ENCODE results near the gene RHOJ. TPM values are rescaled to one million over a fixed set of nuclear protein-coding genes. Genes with fewer than 3 reads are reported as not detected.

The RHOJ gene
- total RNA-seq, 1 donor from 2014 or later = not detected

- Histone ChIP-seq H3K36me3 (ENCODE audit: control insufficient read depth, insufficient read depth, low read length) (no peaks in the 10 kb centered on the region), H3K27me3 (ENCODE audit: control insufficient read depth, insufficient read depth, low read length) (no peaks in the 10 kb centered on the region), H3K4me3 (ENCODE audit: low read depth, low read length) (no peak overlapping the region)
- no peak for TF ChIP-seq CTCF (IDR thresholded peaks at IDR 0.05; ENCODE audit: insufficient read depth, low read length, severe bottlenecking)
- FAIRE-seq (peak; percentile 55), DNase-seq (ENCODE audit: low read depth) (no peak)
These were observed 124.8 kb downstream of the RHOJ start for GRCh38 chr14:63328787-63329737.

GRCh38 chr14:63342371-63342770 is 138.1 kb downstream of the RHOJ start:
- TF ChIP-seq CTCF (IDR thresholded peaks at IDR 0.05; ENCODE audit: insufficient read depth, low read length, severe bottlenecking) = no peak
- Histone ChIP-seq H3K27me3 (ENCODE audit: control insufficient read depth, insufficient read depth, low read length) (no peaks in the 10 kb centered on the region), H3K36me3 (ENCODE audit: control insufficient read depth, insufficient read depth, low read length) (no peaks in the 10 kb centered on the region), H3K4me3 (ENCODE audit: low read depth, low read length) (no peak overlapping the region)
- FAIRE-seq (no peak), DNase-seq (ENCODE audit: low read depth) (peak; percentile 35)

Other genes starting within 250 kb of the RHOJ start
- under 0.01 TPM in 2 replicates for gene KCNH5, start 159.0 kb upstream of the RHOJ start, total RNA-seq
- gene GPHB5, start 114.5 kb downstream of the RHOJ start, total RNA-seq = not detected in 2 replicates

Data from bronchial epithelial cell (primary cell).